Breast epithelium (tissue), 4 donors: Measurements from ENCODE around the gene NEU4. TPM values are rescaled to one million over a fixed set of nuclear protein-coding genes. Genes with fewer than 3 reads are reported as not detected.

Source experiments
- DNase-seq, 2 donors: peaks; one replicate each; pipeline ENCODE4 v3.0.0-alpha.2; 2019; ENCODE audit warnings: low spot score in 2 of 2
- H3K27ac ChIP-seq, 2 donors: fragments of 200-600 bp; sonication (generic) in 1 of 2; one replicate each; pipeline ENCODE4 v1.5.1; 2016 to 2019; ENCODE audit warnings: mild to moderate bottlenecking in 1 of 2
- H3K27me3 ChIP-seq, 2 donors: fragments of 200-600 bp; sonication (generic) in 1 of 2; one replicate each; pipeline versions ENCODE4 v1.5.1 to v1.6.0; 2017 to 2019; ENCODE audit warnings: control low read depth in 1 of 2, mild to moderate bottlenecking in 1 of 2
- H3K36me3 ChIP-seq: fragments of 200-600 bp; one replicate; pipeline ENCODE4 v1.5.1; 2019
- H3K4me1 ChIP-seq, 2 donors: fragments of 200-600 bp; sonication (generic); one replicate each; pipeline ENCODE4 v1.5.1; 2016 to 2019; ENCODE audit warnings: control low read depth in 1 of 2
- H3K4me3 ChIP-seq, 3 donors: fragments of 200-600 bp; sonication (generic); 1 replicate in 2 of 3; 2 replicates in 1 of 3; pipeline ENCODE4 v1.5.1; 2016 to 2019; ENCODE audit warnings: mild to moderate bottlenecking in 3 of 3, moderate library complexity in 2 of 3
- H3K9me3 ChIP-seq, 2 donors: fragments of 200-600 bp; sonication (generic) in 1 of 2; one replicate each; pipeline ENCODE4 v1.5.1; 2016 to 2019; ENCODE audit warnings: control low read depth in 1 of 2
- CTCF ChIP-seq, 3 donors: fragments of 450-650 bp; IDR thresholded peaks; one replicate each; pipeline ENCODE4 v1.5.1; 2016 to 2017; ENCODE audit warnings: antibody characterized with exemption in 3 of 3, mild to moderate bottlenecking in 3 of 3, moderate library complexity in 3 of 3
- POLR2A ChIP-seq: fragments of 450-650 bp; IDR thresholded peaks from one replicate; pipeline ENCODE4 v1.6.1; 2016; ENCODE audit warnings: antibody characterized with exemption, mild to moderate bottlenecking, moderate library complexity
- POLR2AphosphoS5 ChIP-seq, 3 donors: sonication (generic); formaldehyde crosslinking; IDR thresholded peaks; one replicate each; pipeline ENCODE4 v1.6.1; 2017; ENCODE audit warnings: antibody characterized with exemption in 3 of 3
- intact Hi-C: fragments of 100-400 bp; cut with DNase I; formaldehyde crosslinking; loops from one replicate; pipeline ENCODE4 v1.15.1; 2023; ENCODE audit warnings: low total_unique reads
- total RNA-seq, 3 donors: library from RNA; depleted of rRNA; stranded (reverse); fragments of >200 nt; gene quantifications; one replicate each; pipeline ENCODE4 v1.1.0, GENCODE V29; 2016

NEU4 gene
- total RNA-seq, 3 donors from 2014 or later: 0.33 to 3.0 (median 0.44) TPM

GRCh38 chr2:241834527-241835210 lies 25.7 kb downstream of the NEU4 start:
- intact Hi-C loops: no loop called here
- Histone ChIP-seq H3K4me1 (no peaks in the 10 kb centered on the region), H3K36me3 (no peaks in the 10 kb centered on the region), H3K9me3 (no peaks in the 10 kb centered on the region), H3K27me3 (no peaks in the 10 kb centered on the region), H3K27ac (no peak overlapping the region), H3K4me3 (no peak overlapping the region)
- DNase-seq: no peak
- TF ChIP-seq POLR2AphosphoS5 (IDR thresholded peaks at IDR 0.05): no peak
- TF ChIP-seq POLR2A: no peak
- no peak for TF ChIP-seq CTCF (IDR thresholded peaks at IDR 0.05)

DNA sequence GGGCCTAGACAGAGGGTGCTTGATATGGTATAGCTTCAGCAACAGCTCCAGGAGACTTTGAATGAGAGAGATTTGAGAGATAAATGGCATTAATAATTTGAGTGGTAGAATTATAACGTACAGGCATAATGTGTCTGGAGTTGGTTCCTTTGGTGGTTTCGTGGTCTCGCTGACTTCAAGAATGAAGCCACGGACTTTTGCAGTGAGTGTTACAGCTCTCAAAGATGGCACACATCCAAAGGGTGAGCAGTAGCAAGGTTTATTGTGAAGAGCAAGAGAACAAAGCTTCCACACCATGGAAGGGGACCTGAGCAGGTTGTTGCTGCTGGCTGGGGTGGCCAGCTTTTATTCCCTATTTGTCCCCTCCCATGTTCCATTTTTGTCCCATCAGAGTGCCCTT lies 26.6 kb downstream of the NEU4 start:
- TF ChIP-seq CTCF (IDR thresholded peaks at IDR 0.05) (no peak), POLR2A (no peak), POLR2AphosphoS5 (IDR thresholded peaks at IDR 0.05) (no peak)
- no peak for DNase-seq
- Histone ChIP-seq H3K4me3 (no peak overlapping the region), H3K4me1 (no peaks in the 10 kb centered on the region), H3K36me3 (no peaks in the 10 kb centered on the region), H3K27ac (no peak overlapping the region), H3K27me3 (no peaks in the 10 kb centered on the region), H3K9me3 (no peaks in the 10 kb centered on the region)
- intact Hi-C loops: no loop called here

- intact Hi-C loops: no loop called here
Observed at GRCh38 chr2:241836292-241836691, 27.3 kb downstream of the NEU4 start.

GRCh38 chr2:241837197-241837965 lies 28.4 kb downstream of the NEU4 start:
- Histone ChIP-seq H3K36me3 (no peaks in the 10 kb centered on the region), H3K4me1 (no peaks in the 10 kb centered on the region), H3K4me3 (no peak overlapping the region), H3K9me3 (no peaks in the 10 kb centered on the region), H3K27ac (no peak overlapping the region), H3K27me3 (no peaks in the 10 kb centered on the region)
- DNase-seq: no peak
- TF ChIP-seq POLR2AphosphoS5 (IDR thresholded peaks at IDR 0.05) (no peak), POLR2A (no peak), CTCF (IDR thresholded peaks at IDR 0.05) (no peak)
- intact Hi-C loops: no loop called here

More at GRCh38 chr2:241836292-241836691, 27.3 kb downstream of the NEU4 start:
- Histone ChIP-seq H3K4me3 (no peak overlapping the region), H3K27me3 (no peaks in the 10 kb centered on the region), H3K27ac (no peak overlapping the region), H3K4me1 (no peaks in the 10 kb centered on the region), H3K9me3 (no peaks in the 10 kb centered on the region), H3K36me3 (no peaks in the 10 kb centered on the region)
- no peak for DNase-seq
- TF ChIP-seq POLR2A (no peak), CTCF (IDR thresholded peaks at IDR 0.05) (no peak), POLR2AphosphoS5 (IDR thresholded peaks at IDR 0.05) (no peak)
